Stimulated activated naive CD4-positive, alpha-beta T cell (primary cell): ENCODE data around the gene ATP5F1D.

Source experiments
- DNase-seq, 6 experiments: peaks; one replicate each; lab custom pipeline; 2025; lab: John Stamatoyannopoulos, UW

Gene ATP5F1D

GRCh38 chr19:1220976-1221903, 20.3 kb upstream of the ATP5F1D start:
- no peak for DNase-seq

- DNase-seq, result no peak
These were observed 19.7 kb upstream of the ATP5F1D start for GRCh38 chr19:1221904-1222255.

- DNase-seq, result no peak
These were observed 19.2 kb upstream of the ATP5F1D start for GRCh38 chr19:1222394-1222793.

- no peak for DNase-seq
These were observed 18.3 kb upstream of the ATP5F1D start for GRCh38 chr19:1223018-1223855.

- no peak for DNase-seq
These were observed 17.3 kb upstream of the ATP5F1D start for GRCh38 chr19:1224047-1224825.

GRCh38 chr19:1224847-1225246, 16.7 kb upstream of the ATP5F1D start:
- DNase-seq, result no peak

GRCh38 chr19:1225440-1226226, 15.9 kb upstream of the ATP5F1D start:
- DNase-seq, result no peak

- no peak for DNase-seq
These were observed 15.4 kb upstream of the ATP5F1D start for GRCh38 chr19:1226227-1226518.

- no peak for DNase-seq
These were observed 14.8 kb upstream of the ATP5F1D start for GRCh38 chr19:1226522-1227303.

GRCh38 chr19:1227304-1228054, 14.1 kb upstream of the ATP5F1D start:
- DNase-seq, result no peak

- DNase-seq, result no peak
These were observed 13.2 kb upstream of the ATP5F1D start for GRCh38 chr19:1228161-1228957.

GRCh38 chr19:1229056-1229923, 12.3 kb upstream of the ATP5F1D start:
- no peak for DNase-seq

GRCh38 chr19:1229924-1230782, 11.4 kb upstream of the ATP5F1D start:
- DNase-seq, result no peak

- DNase-seq, result no peak
These were observed 10.6 kb upstream of the ATP5F1D start for GRCh38 chr19:1230783-1231489.

- DNase-seq, result no peak
These were observed 9.6 kb upstream of the ATP5F1D start for GRCh38 chr19:1231729-1232637.

- DNase-seq, result no peak
These were observed 8.9 kb upstream of the ATP5F1D start for GRCh38 chr19:1232652-1233072.
